Muscle layer of colon (tissue), 2 donors: ENCODE measurements around the gene UBE2J2.

ENCODE experiments used
- H3K27ac ChIP-seq: one replicate; pipeline ENCODE4 v1.7.0; 2013; ENCODE audit warnings: low read depth, mild to moderate bottlenecking, low read length, moderate library complexity
- H3K27me3 ChIP-seq, 2 donors: one replicate each; pipeline ENCODE4 v1.7.0; 2013; ENCODE audit warnings: low read length in 2 of 2, mild to moderate bottlenecking in 2 of 2; ENCODE audit not compliant: insufficient read depth in 2 of 2, control insufficient read depth in 1 of 2
- H3K36me3 ChIP-seq: one replicate; pipeline ENCODE4 v1.7.0; 2013; ENCODE audit warnings: mild to moderate bottlenecking, low read length; ENCODE audit not compliant: insufficient read depth
- H3K4me1 ChIP-seq: one replicate; pipeline ENCODE4 v1.7.0; 2013; ENCODE audit warnings: mild to moderate bottlenecking, low read length; ENCODE audit not compliant: insufficient read depth
- H3K4me3 ChIP-seq, 2 donors: one replicate each; pipeline ENCODE4 v1.7.0; 2013; ENCODE audit warnings: low read length in 2 of 2, low read depth in 1 of 2, mild to moderate bottlenecking in 1 of 2, moderate library complexity in 1 of 2
- H3K9ac ChIP-seq: one replicate; pipeline ENCODE4 v1.7.0; 2013; ENCODE audit warnings: low read length
- H3K9me3 ChIP-seq: one replicate; pipeline ENCODE4 v1.7.0; 2013; ENCODE audit warnings: mild to moderate bottlenecking, low read length
- donor health status: abdominal sarcoma.
- donor health status: Adenocarcinoma of cecum.

Gene UBE2J2

GRCh38 chr1:1223321-1223720 is 50.3 kb downstream of the UBE2J2 start:
- H3K4me1 ChIP-seq: no peaks in the 10 kb centered on the region
- H3K9ac ChIP-seq: no peak overlapping the region
- peaks cover 39% of the 10 kb centered on the region for H3K36me3 ChIP-seq
- no peaks in the 10 kb centered on the region for H3K27me3 ChIP-seq
- no peaks in the 10 kb centered on the region for H3K9me3 ChIP-seq
- H3K27ac ChIP-seq: no peak overlapping the region
- H3K4me3 ChIP-seq: no peak overlapping the region

GRCh38 chr1:1222575-1223225 is 51.0 kb downstream of the UBE2J2 start:
- H3K9me3 ChIP-seq: no peaks in the 10 kb centered on the region
- peaks cover 41% of the 10 kb centered on the region for H3K36me3 ChIP-seq
- H3K27ac ChIP-seq: no peak overlapping the region
- no peaks in the 10 kb centered on the region for H3K27me3 ChIP-seq
- H3K9ac ChIP-seq: no peak overlapping the region
- no peak overlapping the region for H3K4me3 ChIP-seq
- no peaks in the 10 kb centered on the region for H3K4me1 ChIP-seq

DNA sequence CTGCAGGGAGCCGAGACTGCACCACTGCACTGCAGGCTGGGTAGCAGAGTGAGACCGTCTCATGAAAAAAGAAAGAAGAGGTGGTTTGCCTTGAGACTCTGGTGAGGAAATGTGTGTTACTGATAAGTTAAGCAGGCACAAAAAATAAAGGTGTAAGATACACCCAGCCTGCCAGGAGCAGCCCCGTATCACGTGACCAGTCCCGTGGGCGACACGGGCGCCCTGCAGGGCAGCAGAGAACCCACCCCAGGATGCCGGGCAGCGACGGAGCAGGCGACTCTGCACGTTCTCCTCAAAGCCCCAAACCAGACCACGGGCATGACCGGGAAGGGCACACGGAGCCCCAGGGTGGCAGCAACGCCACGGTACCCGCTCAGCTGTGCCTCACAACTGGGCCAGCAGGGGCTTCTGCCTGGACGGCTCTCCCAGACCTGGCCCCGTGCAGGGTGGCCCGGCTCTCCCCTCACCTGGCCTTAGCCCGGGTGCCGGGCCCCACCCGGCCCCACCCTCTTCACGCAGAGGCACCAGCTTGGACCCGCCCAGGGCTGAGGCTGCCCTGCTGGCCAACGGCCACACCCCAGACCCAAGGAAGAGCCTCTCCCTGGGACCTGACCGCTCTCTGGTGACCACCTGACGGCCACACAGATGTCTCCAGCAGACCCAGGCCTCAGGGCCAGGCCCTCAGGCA is 51.6 kb downstream of the UBE2J2 start:
- H3K27me3 ChIP-seq: no peaks in the 10 kb centered on the region
- no peak overlapping the region for H3K27ac ChIP-seq
- peaks cover 44% of the 10 kb centered on the region for H3K36me3 ChIP-seq
- H3K9ac ChIP-seq: no peak overlapping the region
- no peak overlapping the region for H3K4me3 ChIP-seq
- no peaks in the 10 kb centered on the region for H3K4me1 ChIP-seq
- H3K9me3 ChIP-seq: no peaks in the 10 kb centered on the region

DNA sequence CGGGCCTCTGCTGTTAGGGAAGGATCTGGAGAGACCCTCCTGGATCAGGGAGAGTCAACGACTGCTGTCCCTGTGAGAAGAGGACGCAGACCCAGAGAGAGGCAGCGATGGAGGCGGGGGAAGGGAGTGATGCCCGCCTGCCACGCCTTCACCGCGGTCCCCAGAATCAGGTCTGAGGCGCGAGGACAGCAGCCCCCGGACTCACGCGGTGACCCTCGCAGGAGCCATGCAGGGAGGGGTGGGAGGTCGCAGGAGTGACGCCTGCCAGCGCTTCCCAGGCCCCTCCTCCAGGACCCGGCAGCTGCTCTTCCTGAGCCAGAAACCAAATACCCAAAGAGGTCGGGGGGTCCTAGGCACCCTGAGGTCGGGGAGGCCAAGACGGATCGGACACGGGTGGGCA is 53.5 kb downstream of the UBE2J2 start:
- H3K4me3 ChIP-seq: no peak overlapping the region
- peaks cover 42% of the 10 kb centered on the region for H3K36me3 ChIP-seq
- no peaks in the 10 kb centered on the region for H3K27me3 ChIP-seq
- no peaks in the 10 kb centered on the region for H3K9me3 ChIP-seq
- H3K9ac ChIP-seq: no peak overlapping the region
- H3K27ac ChIP-seq: no peak overlapping the region
- H3K4me1 ChIP-seq: no peaks in the 10 kb centered on the region

DNA sequence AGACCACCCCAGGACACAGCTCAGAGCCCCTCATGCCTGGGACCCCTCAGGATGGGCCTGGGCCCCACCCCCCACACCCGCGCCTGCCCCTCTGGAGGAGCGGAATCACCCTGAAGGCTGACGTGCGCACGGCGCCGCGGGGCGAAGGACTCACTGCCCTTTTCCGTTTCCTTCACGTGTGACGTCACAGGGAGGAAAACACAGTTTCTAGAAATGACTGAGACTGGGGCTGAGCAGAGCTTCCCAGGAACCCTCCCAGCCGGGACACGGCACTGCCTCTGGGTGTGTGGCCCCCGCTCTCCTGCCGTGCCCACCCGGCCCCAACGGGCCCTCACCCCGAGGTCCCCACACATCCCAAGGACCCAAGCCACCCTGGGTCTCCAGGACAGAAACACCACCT is 54.3 kb downstream of the UBE2J2 start:
- Histone ChIP-seq H3K27me3 (no peaks in the 10 kb centered on the region), H3K9me3 (no peaks in the 10 kb centered on the region), H3K36me3 (peaks cover 33% of the 10 kb centered on the region), H3K27ac (no peak overlapping the region), H3K4me1 (no peaks in the 10 kb centered on the region), H3K9ac (no peak overlapping the region), H3K4me3 (no peak overlapping the region)

- Histone ChIP-seq H3K27ac (no peak overlapping the region), H3K27me3 (no peaks in the 10 kb centered on the region), H3K4me1 (no peaks in the 10 kb centered on the region), H3K9me3 (no peaks in the 10 kb centered on the region), H3K4me3 (no peak overlapping the region), H3K9ac (no peak overlapping the region), H3K36me3 (peaks cover 32% of the 10 kb centered on the region)
These were observed 55.0 kb downstream of the UBE2J2 start for GRCh38 chr1:1218524-1219200.

DNA sequence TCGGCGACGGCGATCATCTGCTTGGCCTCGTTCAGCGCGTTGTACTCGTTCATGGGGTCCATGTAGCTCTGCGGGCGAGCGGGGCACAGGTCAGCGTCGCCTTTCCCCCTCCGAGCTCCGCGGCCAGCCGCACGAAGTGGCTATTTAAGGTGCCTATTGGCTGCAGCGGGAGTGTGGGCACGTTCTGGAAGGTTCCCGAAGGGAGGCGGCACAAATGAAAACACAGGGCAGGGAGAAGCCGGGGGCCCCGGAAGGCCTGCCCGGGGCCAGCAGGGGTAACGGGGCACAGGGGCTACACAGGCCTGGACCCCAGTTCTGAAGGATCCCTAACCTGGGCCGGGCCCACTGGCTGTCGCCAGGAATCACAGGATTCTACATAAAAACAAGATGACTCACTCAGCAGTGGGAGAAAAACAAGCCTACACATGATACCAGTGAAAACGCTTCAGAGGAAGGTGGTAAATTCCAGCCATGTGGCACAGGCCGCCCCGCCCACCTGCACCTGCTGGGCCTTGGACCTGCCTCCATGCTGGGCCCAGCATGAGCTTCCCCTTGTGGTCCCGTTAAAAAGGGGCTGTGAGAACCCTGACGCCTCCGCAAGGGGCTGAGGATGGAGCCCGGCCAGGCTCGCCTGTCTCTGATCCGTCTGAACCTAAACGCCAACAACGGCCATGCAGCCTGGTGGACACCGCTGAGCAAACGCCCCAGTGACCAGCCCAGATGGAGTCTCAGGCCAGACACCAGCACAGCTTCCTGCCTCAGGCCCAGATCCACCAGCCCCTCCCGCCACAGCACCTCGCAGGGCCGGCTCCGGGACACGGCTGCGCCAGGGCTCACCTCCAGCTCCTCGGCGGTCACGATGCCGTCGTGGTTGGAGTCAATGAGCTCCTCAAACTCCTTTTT is 55.8 kb downstream of the UBE2J2 start:
- no peak overlapping the region for H3K27ac ChIP-seq
- peaks cover 27% of the 10 kb centered on the region for H3K36me3 ChIP-seq

DNA sequence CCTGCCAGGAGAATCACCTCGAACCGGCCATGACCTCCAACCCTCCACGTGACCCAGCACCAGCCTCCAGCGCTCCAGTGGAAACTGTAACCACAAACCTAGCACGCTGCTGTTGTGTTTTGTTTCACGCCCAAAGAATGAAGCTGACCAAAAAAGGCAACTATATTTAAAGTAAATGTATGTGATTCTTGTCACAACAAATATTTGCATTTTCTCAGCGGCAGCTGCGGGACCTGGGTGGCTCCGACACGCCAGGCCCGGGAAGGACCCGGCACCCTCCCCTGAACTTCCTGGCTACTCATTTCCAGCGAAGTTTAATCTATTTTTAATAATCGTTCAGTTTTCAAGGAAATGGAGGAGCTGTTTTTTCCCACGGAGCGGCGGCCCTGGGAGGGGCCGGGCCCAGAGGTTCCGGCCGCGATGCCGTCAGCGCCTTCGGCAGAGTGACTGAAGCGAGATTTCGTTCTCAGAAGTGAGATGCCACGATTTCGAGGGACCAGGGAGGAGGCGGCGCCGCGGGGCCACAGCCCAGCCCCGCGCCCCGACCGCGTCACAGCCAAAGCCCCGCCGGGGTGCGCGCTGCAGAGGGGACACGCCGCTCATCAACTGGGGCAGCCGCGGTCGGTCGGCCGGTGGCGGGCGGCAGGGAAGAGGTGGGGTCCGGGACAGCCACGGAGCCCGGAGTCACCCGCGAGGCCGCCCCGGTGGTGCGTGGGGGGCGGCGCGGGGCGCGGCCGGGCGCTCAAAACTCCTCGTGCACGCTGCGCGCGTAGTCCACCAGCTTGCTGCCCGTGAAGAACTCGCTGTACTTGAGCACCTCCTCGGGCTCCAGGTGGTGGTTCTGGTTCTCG is 56.7 kb downstream of the UBE2J2 start:
- Histone ChIP-seq H3K9ac (no peak overlapping the region), H3K27me3 (no peaks in the 10 kb centered on the region), H3K4me3 (no peak overlapping the region), H3K9me3 (no peaks in the 10 kb centered on the region), H3K4me1 (no peaks in the 10 kb centered on the region), H3K27ac (no peak overlapping the region), H3K36me3 (peaks cover 21% of the 10 kb centered on the region)

More for the DNA sequence above, 55.8 kb downstream of the UBE2J2 start:
- Histone ChIP-seq H3K27me3 (no peaks in the 10 kb centered on the region), H3K9ac (no peak overlapping the region), H3K4me1 (no peaks in the 10 kb centered on the region), H3K9me3 (no peaks in the 10 kb centered on the region), H3K4me3 (no peak overlapping the region)

- no peaks in the 10 kb centered on the region for H3K9me3 ChIP-seq
- H3K36me3 ChIP-seq: peaks cover 18% of the 10 kb centered on the region
- H3K9ac ChIP-seq: no peak overlapping the region
- H3K27ac ChIP-seq: no peak overlapping the region
- no peak overlapping the region for H3K4me3 ChIP-seq
- H3K27me3 ChIP-seq: no peaks in the 10 kb centered on the region
- H3K4me1 ChIP-seq: no peaks in the 10 kb centered on the region
These were observed 57.6 kb downstream of the UBE2J2 start for GRCh38 chr1:1215881-1216605.

DNA sequence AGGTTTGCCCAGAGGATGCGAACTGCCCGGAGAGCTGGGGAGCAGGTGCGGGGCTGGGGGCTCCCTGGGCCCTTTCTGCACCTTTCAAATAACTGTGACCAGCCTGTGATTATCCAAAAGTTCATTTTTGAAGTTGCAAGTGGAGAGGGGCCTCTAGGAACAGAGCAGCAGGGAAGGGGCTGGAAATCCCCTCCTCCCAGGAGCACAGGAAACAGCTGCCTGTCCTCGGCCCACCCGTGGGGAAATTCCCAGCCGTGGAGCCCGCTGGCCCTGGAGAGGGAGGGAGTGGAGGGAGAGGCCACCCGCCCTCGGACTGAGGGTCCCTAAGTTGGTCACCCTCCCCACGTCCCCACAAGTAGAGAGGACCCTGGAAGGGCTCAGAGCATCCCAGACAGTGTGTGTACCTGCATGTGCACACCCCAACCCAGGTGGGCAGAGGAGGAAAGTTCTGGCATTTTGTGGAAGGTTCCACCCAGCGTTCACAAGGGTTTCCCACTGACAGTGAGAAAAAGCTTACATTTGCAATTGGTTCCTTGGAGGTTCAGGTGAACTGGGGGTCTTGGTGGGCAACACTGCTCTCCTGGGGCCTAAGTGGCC is 58.5 kb downstream of the UBE2J2 start:
- H3K9me3 ChIP-seq: no peaks in the 10 kb centered on the region
- no peak overlapping the region for H3K9ac ChIP-seq
- H3K36me3 ChIP-seq: peaks cover 16% of the 10 kb centered on the region
- no peak overlapping the region for H3K27ac ChIP-seq
- H3K4me3 ChIP-seq: no peak overlapping the region
- no peaks in the 10 kb centered on the region for H3K4me1 ChIP-seq
- no peaks in the 10 kb centered on the region for H3K27me3 ChIP-seq
